ENCODE measurements around the gene NSUN3. TPM values are rescaled to one million over a fixed set of nuclear protein-coding genes. Genes with fewer than 3 reads are reported as not detected.

The NSUN3 gene
- total RNA-seq, 1 donor from 2014 or later, result 18.8 TPM

DNA sequence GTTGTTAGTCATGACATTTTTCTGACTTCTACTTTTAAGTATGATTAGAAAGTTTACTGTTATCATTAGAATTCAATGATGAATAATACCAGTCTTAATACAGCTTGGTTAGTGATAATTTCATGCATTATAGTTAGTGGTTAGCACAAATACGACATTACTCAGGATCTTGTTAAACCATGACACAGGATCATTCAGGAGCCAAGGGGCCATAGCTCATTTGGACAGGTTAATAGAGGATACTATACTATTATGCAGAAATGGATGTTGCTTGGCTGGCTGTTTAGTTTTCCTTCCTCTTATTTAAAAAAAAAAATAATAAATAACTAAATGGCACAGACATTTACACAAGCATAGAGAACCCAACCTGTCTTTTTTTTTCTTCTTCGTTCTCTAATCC, 55.5 kb downstream of the NSUN3 start:
- no peak for DNase-seq (ENCODE audit: low read depth in 2 of 2)

GRCh38 chr3:94121161-94121560, 58.3 kb downstream of the NSUN3 start:
- DNase-seq (ENCODE audit: low read depth in 2 of 2), result no peak

DNA sequence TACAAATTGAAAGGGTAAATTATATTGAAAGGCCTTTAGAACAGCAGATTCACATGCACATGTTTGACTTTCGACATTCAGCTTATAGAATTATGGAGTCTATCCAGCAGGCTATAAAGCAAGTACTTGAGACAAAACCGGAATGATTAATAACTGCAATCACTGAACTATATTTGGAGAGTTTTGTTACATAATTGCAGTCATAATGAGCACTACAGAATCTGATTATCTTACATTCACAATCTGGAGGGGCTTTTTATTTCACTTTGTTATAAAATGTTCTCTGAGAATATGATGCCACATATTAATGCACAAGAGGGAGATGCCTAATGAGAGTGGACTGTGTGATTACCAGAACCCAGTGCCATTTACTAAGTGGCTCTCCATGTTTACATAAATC, 64.3 kb downstream of the NSUN3 start:
- DNase-seq (ENCODE audit: low read depth in 2 of 2), result no peak

DNA sequence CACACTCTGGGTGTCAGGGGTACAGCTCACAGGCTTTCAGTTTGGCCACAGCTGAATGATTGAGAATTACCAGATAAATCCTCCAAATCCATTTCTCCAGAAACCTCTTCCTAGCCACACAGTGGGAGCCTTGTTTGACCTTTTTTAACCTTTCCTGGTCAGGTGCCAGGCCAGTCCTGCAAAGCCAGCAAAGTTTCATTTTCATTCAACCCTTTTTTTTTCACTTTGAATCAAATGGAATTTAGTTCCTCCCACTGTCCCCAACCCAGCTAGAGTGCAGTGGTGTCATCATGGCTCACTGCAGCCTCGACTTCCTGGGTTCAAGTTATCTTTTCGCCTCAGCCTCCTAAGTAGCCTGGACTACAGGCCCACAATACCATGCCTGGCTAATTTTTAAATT, 67.8 kb downstream of the NSUN3 start:
- peak in 1 of 2 donors; percentile 2 for DNase-seq (ENCODE audit: low read depth in 2 of 2)

GRCh38 chr3:94132777-94133176, 69.9 kb downstream of the NSUN3 start:
- no peak for DNase-seq (ENCODE audit: low read depth in 2 of 2)

DNA sequence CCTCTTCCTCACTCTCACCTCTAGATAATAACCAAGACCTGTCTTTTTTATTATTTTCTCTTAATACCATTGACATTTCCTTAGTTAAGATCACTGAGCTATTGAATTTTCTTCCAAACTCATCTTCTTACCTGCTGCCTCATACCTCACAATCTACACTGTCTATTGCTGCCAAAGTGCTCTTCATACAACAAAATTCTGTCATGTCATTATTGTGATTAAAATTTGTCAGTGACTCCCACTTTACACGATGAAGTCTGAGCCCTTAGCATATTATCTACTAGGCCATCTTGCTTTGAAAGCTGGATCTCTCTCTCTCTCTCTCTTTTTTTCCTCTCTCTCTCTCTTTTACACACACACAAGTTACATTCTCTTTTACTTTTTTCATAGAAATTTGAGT, 73.3 kb downstream of the NSUN3 start:
- no peak for DNase-seq (ENCODE audit: low read depth in 2 of 2)

DNA sequence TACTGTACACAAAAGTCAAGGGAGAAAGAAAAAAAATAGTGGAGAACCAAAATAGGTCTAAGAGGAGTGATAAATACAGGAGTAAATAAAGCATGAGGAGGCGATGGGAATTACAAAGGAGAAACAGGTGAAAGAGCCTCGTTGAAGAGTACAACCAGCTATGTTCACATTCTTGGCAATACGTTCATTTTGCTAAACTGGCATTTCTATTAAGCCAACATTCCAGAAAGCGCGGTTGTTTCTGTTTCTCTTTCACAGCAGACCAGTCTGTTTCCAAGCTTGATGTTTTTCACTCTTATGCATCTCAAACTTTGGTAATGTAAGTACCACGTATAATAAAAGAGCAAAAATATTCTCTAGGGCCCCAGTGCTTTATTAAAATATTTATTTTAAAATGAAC, 74.5 kb downstream of the NSUN3 start:
- DNase-seq (ENCODE audit: low read depth in 2 of 2), result peak in 1 of 2 donors; percentile 5

- no peak for DNase-seq (ENCODE audit: low read depth in 2 of 2)
Measured at GRCh38 chr3:94146455-94146854, 83.6 kb downstream of the NSUN3 start.

DNA sequence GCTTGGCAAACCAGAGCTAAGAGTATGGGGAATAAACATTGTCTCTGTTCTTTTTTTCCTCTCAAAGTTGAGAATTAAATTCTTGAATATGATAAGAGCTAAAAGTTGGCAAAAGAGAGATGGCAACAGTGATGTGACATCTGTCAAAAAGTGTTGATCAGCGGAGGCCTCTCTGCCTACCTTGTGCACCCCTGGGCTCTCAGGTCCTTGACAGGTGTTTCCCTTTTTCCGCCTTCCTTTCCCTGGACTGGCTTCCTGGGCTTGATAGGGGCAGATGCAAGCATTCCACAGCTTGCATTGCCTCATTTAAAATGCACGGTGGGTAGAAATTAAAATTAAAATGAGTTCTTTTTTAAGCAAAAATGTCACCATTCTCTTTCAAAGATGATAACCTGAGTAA, 84.2 kb downstream of the NSUN3 start:
- no peak for DNase-seq (ENCODE audit: low read depth in 2 of 2)

- no peak for DNase-seq (ENCODE audit: low read depth in 2 of 2)
Measured at GRCh38 chr3:94150113-94150512, 87.3 kb downstream of the NSUN3 start.

DNA sequence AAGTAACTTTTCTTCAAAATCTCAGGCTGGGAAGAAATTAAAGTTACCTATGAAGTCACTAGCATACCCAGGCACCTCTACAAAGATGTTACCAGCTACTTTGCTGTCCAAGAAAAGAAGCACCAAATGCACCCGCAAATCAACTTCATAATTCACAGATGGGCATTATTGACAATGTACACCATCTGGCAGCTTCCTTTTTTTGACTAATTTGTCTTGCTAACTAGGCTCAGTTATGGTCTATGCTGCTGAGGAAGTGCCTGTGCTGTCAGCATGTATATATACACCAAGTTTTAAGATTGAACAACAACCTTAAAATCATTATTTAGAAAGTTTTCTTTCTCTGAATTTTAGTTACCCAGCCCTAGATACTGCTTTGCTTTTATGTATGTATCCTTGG, 93.8 kb downstream of the NSUN3 start:
- DNase-seq (ENCODE audit: low read depth in 2 of 2), result no peak

DNA sequence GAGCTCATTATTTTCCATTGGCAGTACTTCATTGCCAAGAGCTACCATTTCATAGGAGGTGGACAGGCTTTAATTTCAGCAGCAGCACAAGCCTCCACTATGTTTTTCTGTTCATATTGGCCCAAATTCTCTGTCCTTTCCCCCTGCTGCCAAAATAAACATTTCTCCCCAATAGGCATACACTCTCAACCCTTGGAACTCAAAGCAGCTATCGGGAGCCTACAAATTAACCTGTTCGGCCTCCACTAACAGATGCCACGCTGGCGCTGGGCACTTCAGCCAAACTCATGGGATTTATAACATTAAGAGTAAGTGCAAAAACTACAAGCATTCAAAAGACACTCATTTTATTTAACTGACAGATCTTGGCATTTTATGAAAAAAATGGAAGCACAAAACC, 95.7 kb downstream of the NSUN3 start:
- no peak for DNase-seq (ENCODE audit: low read depth in 2 of 2)

DNA sequence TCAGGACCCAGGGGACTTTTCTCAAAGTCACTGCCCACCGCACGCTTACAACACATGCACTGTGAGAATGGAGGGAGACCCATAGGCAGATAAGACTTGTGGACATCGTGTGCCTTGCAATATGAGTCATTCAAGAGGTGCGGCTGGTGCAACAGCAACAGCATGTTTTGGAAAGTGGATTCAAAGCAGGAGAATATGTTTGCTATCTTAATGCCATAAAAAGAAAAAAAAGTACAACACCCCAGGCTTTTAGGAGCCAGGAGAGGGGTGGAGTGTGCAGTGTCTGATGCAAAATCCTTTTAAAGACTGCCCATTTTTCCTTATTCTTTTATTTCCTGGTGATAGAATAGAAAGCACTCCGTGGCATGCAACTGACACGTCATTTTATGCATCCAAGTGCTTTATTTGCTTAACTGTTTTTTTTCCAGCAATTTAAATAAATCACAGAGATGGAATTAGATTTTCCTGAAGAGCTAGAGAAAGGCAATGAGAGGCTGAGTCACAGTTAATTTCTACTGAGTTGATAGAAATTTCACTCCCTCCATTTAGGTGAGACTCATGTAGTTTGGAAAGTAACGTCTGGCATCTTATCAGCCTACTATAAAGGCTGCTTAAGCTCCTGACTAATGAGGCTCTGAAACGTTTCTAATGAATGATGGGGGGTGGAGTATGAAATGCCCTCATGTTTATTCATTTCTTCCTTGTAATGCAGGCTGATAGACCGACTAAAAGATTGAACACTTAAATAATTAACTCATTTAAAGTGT, 96.4 kb downstream of the NSUN3 start:
- DNase-seq (ENCODE audit: low read depth in 2 of 2), result no peak

GRCh38 chr3:94162700-94163099, 99.8 kb downstream of the NSUN3 start:
- peak in 1 of 2 donors; percentile 22 for DNase-seq (ENCODE audit: low read depth in 2 of 2)

DNA sequence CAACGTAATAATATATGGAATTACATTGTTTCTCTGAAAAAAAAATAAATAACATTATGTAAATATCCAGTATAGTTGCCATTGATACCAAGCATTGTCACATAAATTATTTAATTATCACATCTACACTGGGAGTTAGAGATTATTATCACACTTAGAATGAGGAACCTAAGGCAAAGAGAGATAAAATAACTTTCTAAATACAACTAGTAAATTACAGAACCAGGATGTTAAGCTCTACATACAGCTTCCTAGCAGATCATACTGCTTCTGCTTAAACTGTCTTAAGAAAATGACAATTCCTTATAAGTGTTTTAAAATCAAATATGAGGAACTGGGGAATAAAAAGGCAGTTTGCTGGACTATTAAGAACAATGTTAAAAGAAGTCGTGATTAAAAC, 104.5 kb downstream of the NSUN3 start:
- no peak for DNase-seq (ENCODE audit: low read depth in 2 of 2)

GRCh38 chr3:94167796-94168195, 104.9 kb downstream of the NSUN3 start:
- DNase-seq (ENCODE audit: low read depth in 2 of 2), result no peak

DNA sequence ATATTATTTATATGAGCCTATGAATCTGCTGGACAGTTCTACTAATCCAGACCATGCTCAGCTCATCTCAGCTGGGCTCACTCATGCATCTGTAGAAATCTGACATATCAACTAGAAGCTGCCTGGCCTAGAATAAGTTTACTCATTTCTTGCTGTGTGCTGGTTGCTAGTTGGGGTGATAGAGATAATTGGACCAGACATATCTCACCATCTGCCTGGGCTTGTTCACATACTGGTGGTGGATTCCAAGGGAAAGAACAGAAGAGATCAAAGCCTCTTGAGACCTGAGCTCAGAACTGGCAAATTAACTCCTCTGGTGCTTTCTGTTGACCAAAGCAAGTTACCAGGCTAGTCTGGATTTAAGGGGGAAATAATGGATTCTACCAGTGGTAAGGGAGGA, 109.1 kb downstream of the NSUN3 start:
- DNase-seq (ENCODE audit: low read depth in 2 of 2), result no peak

DNA sequence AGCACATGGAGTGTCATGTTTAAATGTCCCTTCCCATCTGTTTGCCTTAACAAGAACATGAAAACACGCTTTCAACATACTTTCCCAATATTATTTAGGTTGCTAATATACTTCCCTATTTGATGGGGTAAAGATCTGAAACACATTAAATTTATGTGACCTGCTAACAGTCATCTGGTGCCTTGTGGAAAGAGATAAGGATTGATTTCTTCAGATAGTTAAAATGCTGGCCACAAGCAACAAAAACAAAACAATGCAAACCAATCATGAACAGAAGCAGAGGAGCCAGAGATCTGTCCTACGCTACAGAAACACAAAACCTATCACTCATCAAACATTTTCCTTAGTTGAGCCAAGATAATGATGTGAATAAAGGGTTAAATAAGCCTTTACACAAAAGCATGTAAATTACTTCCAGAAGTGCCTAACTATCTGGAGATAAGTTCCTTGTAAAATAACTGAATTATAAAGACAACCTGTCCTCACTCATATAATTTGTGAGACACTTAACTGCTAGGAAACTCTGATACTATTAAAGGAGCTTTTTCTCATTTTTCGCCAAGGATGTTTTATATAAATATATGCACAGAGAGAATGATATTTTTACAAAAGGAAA, 109.9 kb downstream of the NSUN3 start:
- no peak for DNase-seq (ENCODE audit: low read depth in 2 of 2)

DNA sequence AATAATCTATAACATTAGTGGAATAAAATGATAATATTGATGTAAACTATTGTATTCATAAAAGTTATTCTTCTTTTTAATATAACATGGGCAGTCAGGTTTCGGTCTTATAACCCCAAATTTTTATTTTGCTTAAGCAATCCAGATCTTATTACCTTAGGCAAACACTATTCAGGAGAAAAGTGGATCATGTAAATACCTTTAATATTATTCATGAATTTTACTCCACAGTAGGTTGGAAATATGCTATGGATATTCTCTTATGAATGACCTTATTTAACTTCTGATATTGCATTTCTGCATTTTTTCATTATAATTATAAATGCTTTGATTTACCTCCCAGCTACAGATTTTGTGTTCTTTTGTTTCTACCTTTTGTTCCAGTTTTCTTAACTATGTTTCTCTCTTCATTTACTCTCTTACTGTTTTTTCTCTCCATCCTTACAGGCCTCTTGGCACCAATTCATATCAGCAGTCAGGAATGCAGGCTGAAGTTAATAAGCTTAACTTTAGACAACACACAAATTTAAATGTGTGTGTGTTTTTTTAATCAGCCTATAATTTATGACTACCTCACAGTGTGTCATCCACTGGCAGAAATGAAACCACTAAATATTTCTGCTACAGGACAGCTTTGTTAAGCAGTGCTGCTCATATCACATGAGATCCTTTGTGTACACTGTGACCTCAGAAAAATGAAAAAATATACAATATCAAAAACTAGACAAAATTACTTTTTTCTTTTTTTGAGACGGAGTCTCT, 111.0 kb downstream of the NSUN3 start:
- DNase-seq (ENCODE audit: low read depth in 2 of 2), result no peak

- DNase-seq (ENCODE audit: low read depth in 2 of 2), result no peak
Measured at GRCh38 chr3:94175677-94176076, 112.8 kb downstream of the NSUN3 start.

DNA sequence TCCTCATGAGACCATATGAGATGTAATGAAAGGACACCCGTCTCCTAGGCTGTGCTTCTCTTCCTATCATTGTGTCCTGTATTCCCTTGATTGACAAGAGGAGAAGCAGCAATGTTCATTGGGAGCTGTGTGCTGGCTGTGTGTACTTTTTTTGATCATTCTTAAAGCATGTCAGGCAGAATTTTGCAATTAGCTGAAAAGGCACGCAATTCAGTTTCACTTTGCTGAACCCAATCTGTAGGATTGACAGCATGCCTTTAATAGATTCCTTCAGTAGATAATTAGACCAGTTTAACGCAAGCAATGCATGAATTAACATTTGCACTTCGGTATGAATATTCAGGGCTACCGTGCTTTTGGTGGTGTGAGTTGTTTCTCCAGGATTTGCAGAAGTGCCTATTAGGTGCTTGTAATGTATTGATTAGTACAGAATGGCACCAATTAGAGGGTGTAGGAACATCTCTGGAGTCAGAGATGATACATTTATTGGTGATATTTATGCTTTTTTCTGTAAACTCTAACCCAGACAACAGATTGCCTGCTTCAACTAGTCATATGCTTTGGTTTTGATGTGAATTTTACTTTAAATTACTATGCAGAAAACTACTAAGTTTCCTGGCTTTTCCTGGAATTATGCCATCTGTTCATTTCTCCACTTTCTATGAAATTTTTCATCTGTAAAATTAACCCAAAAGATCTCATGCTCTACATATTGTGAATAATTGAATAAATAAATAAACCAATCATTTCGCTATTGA, 114.3 kb downstream of the NSUN3 start:
- no peak for DNase-seq (ENCODE audit: low read depth in 2 of 2)
